SK-N-SH (cell line): Measurements from ENCODE around the gene USP40.

ENCODE experiments used
- CTCF ChIP-seq: fragments of 200-600 bp; sonication (generic); IDR thresholded peaks from 2 replicates; pipeline ENCODE4 v1.6.1; 2017; ENCODE audit warnings: antibody characterized with exemption, mild to moderate bottlenecking, moderate library complexity
- EP300 ChIP-seq, 2 experiments: IDR thresholded peaks; 2 replicates each; pipeline versions ENCODE4 v1.4.0 to v1.6.1; 2012; ENCODE audit warnings: borderline replicate concordance in 1 of 2, low read depth in 1 of 2, low read length in 1 of 2
- EZH2phosphoT487 ChIP-seq: fragments of 200-600 bp; sonication (generic); IDR thresholded peaks from 2 replicates; pipeline ENCODE4 v1.6.1; 2017; ENCODE audit warnings: low read depth, mixed run types, mild to moderate bottlenecking, antibody characterized with exemption, moderate library complexity, borderline replicate concordance
- JUND ChIP-seq: IDR thresholded peaks from 2 replicates; pipeline ENCODE4 v1.4.0; 2012
- MAX ChIP-seq: IDR thresholded peaks from 2 replicates; pipeline ENCODE4 v1.4.0; 2012; ENCODE audit warnings: low read depth
- REST ChIP-seq: IDR thresholded peaks from 2 replicates; pipeline ENCODE4 v1.6.1; 2012; ENCODE audit warnings: mild to moderate bottlenecking, low read depth, low read length, moderate library complexity
- RFX5 ChIP-seq: IDR thresholded peaks from 2 replicates; pipeline ENCODE4 v1.6.1; 2012; ENCODE audit warnings: mild to moderate bottlenecking, improper control_type of control experiment, low read length
- YY1 ChIP-seq: IDR thresholded peaks from 2 replicates; pipeline ENCODE4 v1.4.0; 2012; ENCODE audit warnings: low read depth, mild to moderate bottlenecking

GRCh38 chr2:233603520-233603919 lies 36.9 kb upstream of the USP40 start:
- no peak for TF ChIP-seq JUND
- no peak for TF ChIP-seq EP300 (IDR thresholded peaks at IDR 0.05; ENCODE audit: borderline replicate concordance in 1 of 2, low read depth in 1 of 2, low read length in 1 of 2)
- TF ChIP-seq CTCF: no peak
- TF ChIP-seq YY1: no peak
- no peak for TF ChIP-seq REST
- no peak for TF ChIP-seq RFX5
- no peak for TF ChIP-seq EZH2phosphoT487
- TF ChIP-seq MAX: no peak
